Activated gamma-delta T cell treated with Interleukin-2 at 50 U/mL for 16 hours (primary cell): ENCODE results near the gene POLE2.
A peak's percentile ranks its signal among the peaks of the same experiment; 100 is the strongest.
"Not testable (repeated sequence)": the region's sequence is repeated elsewhere in the genome, so short reads cannot be mapped to it uniquely, and the experiment has no call there.

Source experiments
- DNase-seq: peaks from one replicate; pipeline ENCODE4 v3.0.0-alpha.2; 2020

Gene POLE2

GRCh38 chr14:49687942-49688700, at the start of gene POLE2:
POLE2 (minus strand) TSS chr14:49688214; CDS start chr14:49688203, 11 bp downstream.
- peak; percentile 68 for DNase-seq

GRCh38 chr14:49735669-49736068, 47.7 kb upstream of the POLE2 start:
- not testable (repeated sequence) for DNase-seq

- DNase-seq = no peak
These were observed 45.8 kb upstream of the POLE2 start for GRCh38 chr14:49733836-49734235.

- no peak for DNase-seq
These were observed 44.9 kb upstream of the POLE2 start for GRCh38 chr14:49732896-49733295.

GRCh38 chr14:49727171-49727570, 39.2 kb upstream of the POLE2 start:
- DNase-seq = no peak

GRCh38 chr14:49721733-49722435, 33.9 kb upstream of the POLE2 start:
- not testable (repeated sequence) for DNase-seq

GRCh38 chr14:49720744-49721143, 32.7 kb upstream of the POLE2 start:
- DNase-seq = no peak

- not testable (repeated sequence) for DNase-seq
These were observed 23.0 kb upstream of the POLE2 start for GRCh38 chr14:49710993-49711392.

- not testable (repeated sequence) for DNase-seq
These were observed 16.5 kb upstream of the POLE2 start for GRCh38 chr14:49704471-49704870.

- no peak for DNase-seq
These were observed 16.0 kb upstream of the POLE2 start for GRCh38 chr14:49703965-49704364.

- no peak for DNase-seq
These were observed 14.7 kb upstream of the POLE2 start for GRCh38 chr14:49702725-49703124.

GRCh38 chr14:49693735-49694124, 5.7 kb upstream of the POLE2 start:
- not testable (repeated sequence) for DNase-seq

- peak; percentile 74 for DNase-seq
These were observed 5.1 kb upstream of the POLE2 start, which contains the start of gene KLHDC1 for GRCh38 chr14:49692811-49693734. KLHDC1 (plus strand) TSS chr14:49693120; CDS start chr14:49693195, 75 bp downstream.

GRCh38 chr14:49692193-49692757, 4.3 kb upstream of the POLE2 start:
- DNase-seq = no peak

GRCh38 chr14:49691031-49691430, 3.0 kb upstream of the POLE2 start:
- DNase-seq = no peak

- no peak for DNase-seq
These were observed 652 bp upstream of the POLE2 start for GRCh38 chr14:49688701-49689030.

GRCh38 chr14:49686425-49686824, 1.6 kb downstream of the POLE2 start:
- no peak for DNase-seq

GRCh38 chr14:49679271-49679670, 8.7 kb downstream of the POLE2 start:
- no peak for DNase-seq

GRCh38 chr14:49677643-49678042, 10.4 kb downstream of the POLE2 start:
- no peak for DNase-seq

GRCh38 chr14:49673586-49673985, 14.4 kb downstream of the POLE2 start:
- DNase-seq = no peak

- DNase-seq = no peak
These were observed 17.5 kb downstream of the POLE2 start for GRCh38 chr14:49670475-49670874.

GRCh38 chr14:49659526-49660455, 28.2 kb downstream of the POLE2 start:
- DNase-seq = no peak
